Occipital lobe (tissue), 2 donors: ENCODE data around the gene ZHX3. TPM values are rescaled to one million over a fixed set of nuclear protein-coding genes. Genes with fewer than 3 reads are reported as not detected.

ENCODE experiments used
- DNase-seq: peaks from one replicate; lab custom pipeline; 2025; lab: John Stamatoyannopoulos, UW
- total RNA-seq: library from RNA; depleted of rRNA; stranded (reverse); fragments of >200 nt; gene quantifications from one replicate; pipeline ENCODE4 v1.2.3, GENCODE V29; 2014

Gene ZHX3
- total RNA-seq, 1 donor from 2014 or later, result 18.9 TPM

DNA sequence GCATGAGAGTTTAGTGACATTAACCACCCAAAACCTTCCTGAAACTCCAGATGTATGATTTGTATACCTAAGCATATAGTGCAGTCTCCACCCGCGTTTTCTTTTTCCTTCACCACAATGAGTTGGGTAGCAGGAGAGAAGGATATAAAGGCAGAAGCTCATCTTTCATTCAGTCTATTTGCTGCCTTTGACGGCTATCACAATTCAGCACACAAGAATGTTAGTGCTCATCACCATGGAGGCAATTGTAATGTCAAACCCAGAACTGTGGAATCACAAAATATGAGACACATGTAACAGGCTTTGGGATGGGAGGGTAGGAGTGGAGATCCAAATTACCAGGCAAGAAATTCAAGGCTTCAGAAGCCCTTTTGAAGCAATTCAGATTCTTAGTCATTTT, 17.6 kb downstream of the ZHX3 start:
- no peak for DNase-seq

DNA sequence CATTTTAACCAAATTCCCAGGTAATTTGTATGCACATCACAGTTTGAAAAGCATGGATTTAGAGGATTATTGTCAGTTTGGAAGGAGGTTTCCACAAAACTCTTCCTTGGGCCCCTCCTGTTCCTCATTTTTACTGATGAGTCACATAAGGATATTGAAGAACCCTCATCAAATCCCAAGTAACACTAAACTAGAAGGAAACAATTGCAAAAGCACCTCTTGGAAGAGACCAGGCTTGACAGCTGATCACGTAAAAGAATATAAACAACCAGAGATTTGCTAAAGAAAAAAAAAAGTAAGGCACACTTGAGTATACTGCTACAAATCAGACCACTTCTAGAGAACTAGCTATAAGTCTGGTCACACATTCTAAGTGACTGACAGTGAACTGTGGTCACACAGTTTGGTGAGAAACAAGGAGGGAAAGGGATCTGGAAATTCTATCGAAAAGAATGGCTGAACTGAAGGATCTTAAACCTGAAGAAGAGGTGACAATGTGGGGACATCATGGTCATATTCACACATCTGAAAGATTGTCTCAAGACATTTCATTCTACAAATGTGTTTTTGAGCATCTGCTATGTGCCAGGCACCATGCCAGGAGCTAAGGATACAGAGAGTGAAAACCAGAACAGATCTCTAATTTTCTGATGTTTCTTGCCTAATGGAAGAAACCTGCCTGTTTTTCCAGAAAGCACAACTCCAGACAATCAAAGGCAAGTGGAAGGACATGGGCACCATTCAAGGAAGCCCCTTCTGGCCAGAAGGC, 24.1 kb downstream of the ZHX3 start:
- peak; percentile 39 for DNase-seq

DNA sequence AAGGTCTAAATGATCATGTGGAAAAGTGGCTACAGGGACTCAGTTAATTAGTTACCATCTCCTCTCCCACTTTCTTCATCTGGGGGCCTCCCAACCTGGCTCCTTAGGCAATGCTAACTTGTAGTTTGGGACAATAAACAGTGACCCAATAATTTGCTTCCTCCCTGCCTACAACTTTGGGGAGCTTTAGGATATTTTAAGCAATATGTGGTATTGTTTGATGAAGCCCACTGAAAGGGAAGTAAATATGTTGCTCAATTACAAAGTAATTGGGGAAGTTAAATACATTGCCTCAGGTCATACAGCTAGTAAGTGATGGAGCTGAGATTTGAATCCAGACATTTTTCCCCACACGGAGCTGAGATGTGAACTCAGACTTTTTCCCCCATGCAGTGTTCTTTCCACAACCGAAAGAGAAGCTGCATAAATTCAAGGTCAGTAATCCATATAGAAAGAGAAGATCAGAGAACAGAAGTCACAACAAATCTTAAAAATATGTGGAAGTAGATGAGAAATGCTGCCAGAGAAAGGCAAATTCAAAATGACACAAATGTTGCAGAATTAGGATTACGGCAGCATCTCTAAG, 26.6 kb downstream of the ZHX3 start:
- DNase-seq, result no peak

DNA sequence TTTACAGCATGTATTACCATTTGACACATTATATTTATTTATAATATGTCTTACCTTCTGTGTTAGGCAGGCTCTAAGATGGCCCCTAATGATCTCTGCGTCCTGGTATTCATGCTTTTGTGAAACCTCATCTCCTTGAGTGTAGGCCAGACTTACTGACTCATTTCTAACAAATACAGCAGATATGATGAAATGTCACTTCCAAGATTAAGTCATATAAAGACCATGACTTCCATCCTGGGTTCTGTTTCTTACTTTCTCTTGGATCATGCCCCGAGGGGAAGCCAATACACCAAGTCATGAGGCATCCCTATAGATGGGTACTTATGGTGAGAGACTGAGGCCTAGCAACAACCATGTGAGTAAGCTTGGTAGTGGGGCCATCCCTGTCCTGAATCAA, 30.2 kb downstream of the ZHX3 start:
- DNase-seq, result no peak

DNA sequence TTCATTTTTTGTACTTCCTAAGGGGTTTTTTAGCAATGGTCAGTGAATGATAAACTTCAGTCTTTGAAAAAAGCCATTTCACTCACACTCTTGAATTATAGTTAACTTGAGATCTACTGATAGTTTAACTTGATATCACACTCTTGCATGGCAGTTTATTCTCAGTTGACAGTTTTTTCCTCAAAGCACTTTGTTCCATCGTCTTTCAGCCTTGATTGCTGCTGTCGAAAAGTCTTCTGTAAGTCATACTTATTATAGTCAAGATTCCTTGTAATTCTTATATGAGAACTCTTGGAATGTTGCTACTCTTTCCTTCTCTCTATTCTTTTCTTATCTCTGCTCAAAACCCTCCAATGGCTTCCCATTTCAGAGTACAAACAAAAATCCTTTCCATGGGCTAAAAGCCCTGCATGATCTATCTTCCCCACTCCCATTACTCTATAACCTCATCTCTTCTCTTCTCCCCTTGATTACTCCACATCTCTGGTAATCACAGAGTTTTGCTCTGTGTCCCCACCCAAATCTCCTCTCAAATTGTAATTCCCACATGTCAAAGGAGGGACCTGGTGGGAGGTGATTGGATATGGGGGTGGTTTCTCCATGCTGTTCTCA, 31.2 kb downstream of the ZHX3 start:
- no peak for DNase-seq

DNA sequence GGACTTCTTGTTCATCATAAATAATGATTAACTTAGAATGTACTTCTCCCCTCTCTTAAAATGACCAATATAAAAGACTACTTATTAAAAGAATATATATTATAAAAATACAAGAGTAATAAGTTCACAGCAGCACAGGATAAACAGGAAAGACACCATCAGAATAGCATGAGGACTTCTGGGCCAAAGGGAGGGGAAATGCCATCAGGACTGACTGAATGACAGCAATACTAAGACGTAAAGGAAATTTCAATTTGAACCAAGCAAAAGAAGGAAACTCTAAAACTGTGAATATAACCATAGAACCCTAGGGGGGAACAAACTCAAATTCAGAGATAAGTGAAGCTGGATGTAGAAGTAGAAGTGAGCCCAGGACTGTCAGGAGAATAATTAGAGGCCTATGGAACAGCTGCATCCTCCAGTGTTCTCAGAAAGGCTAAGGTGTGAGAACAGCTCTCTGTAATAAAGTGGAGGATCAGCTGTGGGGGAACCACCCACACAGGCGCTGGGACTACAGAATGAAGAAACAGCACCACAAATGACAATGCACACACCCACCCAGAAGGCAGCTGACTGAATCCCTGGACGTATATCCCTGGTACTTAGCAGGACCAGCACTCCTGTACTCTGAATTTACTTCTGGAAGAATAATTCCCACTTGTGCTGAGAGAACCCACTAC, 37.8 kb downstream of the ZHX3 start:
- peak; percentile 58 for DNase-seq

DNA sequence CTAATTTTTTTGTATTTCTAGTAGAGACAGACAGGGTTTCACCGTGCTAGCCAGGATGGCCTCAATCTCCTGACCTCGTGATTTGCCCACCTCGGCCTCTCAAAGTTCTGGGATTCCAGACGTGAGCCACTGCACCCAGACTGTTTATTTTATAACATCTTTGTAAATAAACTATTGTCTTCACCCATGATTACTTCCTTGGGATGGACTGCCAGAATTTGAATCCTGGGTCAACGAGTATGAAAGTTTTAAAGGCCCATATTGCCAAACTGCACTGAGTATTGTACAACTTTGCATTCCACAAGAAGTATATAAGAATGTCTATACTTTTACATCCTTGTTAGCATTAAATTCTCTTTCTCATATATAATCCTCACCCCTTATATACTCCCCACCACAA, 38.6 kb downstream of the ZHX3 start:
- no peak for DNase-seq

DNA sequence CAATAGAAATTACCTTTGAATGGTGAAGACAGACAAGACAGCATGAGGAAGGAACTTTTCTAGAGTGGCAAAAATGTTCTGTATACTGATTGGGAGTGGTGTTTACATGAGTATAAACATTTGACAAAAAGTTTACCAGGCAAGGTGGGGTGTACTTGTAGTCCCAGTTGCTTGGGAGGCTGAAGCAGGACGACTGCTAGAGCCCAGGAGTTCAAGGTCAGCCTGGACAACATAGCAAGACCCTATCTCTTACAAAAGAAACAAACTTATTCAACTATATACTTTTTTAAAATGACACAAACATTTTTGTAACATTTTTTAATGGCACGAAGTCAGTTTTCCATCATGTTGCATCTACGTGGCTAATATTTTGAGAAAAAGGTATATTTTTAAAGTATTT, 40.5 kb downstream of the ZHX3 start:
- no peak for DNase-seq

DNA sequence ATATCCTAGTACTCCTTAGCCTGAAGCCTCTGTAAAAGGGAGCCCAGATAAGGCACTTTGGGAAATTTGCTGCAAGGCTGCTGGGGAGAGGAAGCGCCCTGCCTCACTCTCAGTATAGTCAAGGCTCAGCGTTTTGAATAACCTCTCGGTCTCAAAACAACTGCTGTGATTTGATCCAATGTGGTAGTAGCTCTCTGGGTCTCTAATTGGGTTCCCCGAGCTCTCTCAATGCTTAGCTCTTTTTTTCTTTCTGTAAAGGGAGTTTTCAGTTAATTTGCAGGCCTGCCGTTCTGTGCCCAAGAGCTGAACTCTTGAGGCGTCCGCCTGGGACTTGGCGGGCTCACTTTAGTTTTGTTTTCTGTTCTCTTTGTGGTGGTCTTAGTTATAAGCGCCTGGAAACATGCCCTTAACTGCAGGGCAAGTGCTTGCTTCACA, 41.2 kb downstream of the ZHX3 start:
- DNase-seq, result no peak

DNA sequence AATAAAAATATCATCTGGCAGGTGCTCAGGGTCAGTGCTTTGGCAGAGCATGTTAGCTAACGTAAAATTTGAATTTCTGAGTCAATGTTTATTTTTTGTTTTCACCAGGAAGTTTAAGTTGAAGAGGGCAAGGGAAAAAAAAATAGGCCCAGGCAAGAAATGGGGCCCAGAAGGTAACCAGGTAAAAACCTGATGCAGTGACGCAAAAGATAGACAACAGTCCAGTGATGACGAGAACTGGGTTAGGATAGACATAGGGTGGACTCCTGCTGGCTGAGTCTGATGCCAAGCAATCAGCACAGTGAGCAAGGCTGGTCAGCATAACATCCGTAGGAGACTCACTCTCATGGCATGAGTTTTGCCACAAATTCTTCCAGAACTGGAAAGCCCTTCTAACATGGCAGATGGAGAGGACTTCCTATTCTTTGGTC, 42.2 kb downstream of the ZHX3 start:
- DNase-seq, result no peak

DNA sequence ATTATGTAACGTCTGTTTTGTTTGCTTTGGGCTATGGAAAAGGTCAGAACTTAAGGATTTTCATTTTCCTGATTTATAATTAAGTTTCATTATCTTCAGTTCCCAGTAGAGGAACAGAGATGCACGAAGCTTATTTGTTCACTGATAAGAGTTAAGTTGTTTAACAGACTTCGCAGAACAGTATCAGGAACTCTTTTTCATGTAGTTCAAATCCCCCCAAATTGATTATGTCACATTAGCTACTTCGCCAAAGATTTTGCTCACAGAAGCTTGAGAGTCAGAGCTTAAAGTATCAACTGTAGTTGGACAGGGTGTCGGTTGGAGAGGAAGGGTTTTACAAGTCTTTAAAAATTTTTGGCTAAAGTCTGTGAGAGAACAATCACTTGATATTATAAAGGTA, 43.4 kb downstream of the ZHX3 start:
- DNase-seq, result no peak

DNA sequence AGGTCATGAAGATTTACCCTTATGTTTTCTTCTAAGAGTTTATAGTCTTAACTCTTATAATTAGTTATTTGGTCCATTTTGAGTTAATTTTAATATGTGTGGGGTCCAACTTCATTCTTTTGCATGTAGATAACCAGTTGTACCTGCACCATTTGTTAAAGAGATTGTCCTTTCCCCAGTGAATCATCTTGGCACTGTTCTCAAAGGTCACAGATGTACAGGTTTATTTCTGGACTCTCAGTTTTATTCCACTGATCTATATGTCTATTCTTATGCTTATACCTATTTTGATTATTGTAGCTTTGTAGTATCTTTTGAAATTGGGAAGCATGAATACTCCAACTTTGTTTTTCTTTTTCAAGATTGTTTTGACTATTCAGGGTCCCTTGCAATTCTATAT, 44.1 kb downstream of the ZHX3 start:
- no peak for DNase-seq

DNA sequence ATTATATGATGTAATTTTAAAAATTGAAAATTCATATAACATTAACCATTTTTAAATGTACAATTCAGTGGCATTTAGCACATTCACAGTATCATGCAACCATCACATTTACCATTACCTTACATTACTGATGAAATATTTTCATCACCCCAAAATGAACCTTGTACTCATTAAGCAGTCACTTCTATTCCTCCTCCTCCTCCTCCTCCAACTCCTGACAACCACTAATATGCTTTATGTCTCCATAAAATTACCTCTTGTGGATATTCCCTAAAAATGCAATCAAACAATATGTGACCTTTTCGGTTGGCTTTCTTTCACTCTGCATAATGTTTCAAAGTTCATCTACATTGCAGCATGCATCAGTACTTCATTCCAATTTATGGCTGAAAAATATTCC, 45.2 kb downstream of the ZHX3 start:
- no peak for DNase-seq

DNA sequence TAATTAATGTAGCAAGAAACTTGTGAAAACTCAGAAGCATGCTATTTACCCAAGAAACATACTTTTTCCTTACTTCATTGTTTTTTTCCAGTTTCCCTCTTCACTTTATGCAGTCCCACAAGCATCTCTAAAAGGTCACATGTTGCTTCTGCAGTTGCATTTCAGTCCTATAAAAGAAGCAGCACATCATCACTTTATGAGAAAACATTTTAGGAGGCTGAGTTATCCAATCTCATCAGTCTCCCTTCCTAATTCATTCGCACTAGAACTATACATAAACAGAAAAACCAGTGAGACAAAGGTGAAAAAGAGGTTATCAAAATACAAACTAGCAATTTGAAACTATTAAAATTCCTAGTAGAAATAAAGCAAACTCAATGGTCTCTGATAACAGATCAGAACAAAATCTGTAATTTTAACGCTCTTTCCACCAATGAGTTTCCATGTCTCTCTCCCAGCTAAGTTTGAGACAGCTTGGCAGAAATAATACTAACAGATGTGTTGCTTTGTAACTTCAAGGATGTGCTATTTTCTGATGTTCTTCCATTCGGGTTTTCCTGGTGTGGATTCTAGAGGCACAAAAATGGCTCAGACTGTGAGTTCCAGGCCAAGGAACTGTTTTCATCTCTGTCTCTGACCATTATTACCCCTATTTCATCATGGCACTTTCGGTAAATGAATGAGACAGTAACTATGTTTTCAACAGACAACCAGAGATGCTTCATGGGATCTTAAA, 48.4 kb downstream of the ZHX3 start:
- DNase-seq, result no peak

DNA sequence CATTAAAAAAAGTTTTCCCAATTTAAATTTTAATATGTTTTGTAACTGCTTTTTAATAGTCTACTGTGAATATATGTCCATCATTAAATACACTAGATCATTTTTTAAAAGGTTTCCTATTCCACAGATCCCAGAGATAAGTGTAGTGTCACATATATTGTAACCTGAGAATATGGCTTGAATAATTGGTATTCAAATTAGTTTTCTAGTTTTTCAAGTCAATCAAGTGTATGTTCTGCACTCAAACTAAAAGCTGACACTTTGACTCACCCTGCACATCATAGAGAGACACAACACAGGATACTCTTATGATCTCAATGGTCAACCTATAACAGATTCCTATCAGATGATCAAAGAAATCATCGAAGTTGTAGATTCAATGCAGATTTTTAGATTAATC, 49.1 kb downstream of the ZHX3 start:
- no peak for DNase-seq

DNA sequence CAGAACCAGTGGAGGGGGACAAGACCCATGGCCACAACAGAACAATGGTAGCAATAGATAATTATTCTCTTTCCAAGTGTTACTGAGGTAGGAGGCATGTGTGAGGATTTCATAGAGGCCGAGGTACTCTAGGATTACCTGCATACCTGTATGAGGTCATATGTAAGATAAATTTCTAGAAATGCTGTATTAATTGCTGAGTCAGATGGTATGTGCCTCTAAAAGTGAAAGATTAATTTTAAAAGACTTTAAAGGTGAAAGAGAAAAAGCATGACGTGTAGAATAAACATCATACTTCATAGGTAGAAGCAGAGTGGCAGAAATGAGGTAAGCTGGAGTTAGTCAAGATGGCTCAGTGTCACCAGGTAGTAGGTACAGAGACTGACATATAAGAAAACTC, 51.6 kb downstream of the ZHX3 start:
- no peak for DNase-seq

DNA sequence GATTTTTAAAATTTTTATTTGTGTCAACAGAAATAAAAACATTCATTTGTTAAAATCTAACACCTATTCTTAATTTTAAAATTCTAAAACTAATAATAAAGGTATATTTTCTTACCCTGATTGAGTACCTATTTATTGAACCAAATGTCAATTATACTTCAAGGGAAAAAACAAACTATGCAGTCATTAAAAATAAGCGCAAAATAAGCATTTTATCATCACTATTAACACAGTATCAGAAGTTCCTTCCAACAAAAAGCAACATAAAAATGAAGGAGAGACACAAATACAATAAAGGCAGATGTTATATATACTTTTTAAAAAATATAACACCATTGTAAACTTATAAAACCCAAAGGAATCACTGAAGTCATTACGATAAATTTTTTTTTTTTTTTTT, 52.7 kb downstream of the ZHX3 start:
- DNase-seq, result no peak

DNA sequence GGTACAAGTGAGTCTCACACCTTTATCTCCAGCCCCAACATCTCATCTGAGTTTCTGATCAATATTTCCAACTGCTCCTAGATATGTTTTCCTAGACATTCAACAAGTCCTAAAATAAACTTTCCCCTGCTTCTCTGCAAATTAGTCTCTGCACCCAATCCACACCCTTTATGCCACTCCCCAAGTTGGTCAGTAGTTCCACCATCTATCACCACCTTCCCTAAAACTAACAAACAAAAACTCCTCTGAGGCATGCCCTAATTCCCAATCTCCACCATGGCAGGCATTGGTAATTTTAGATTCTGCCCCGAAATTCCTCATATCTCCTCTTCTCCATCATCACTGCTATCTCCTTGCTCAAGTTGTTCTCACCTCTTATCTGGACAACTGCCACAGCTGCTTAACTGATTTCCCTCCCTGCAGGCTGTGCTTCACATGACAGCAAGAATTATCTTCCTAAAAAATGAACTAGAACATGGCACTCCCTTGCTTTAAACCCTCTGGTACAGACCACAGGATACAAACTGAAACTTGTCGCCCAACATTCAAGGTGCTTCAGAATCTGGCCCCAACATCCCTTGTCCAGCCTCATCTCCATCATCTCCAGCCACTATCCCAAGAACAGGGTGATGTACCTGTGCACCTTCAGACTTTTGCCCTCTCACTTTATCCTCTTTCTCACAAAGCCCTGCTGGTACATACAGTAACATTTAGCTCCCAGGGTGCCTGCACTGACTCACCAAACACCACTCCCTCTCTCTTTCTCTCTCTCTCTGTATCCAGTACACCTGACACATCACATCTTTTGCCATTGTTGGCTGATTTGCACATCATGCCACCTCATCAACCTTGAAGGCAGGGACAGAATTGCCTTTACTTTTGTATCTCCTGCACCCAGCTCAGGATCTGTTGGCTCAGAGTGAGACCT, 55.5 kb downstream of the ZHX3 start:
- no peak for DNase-seq

DNA sequence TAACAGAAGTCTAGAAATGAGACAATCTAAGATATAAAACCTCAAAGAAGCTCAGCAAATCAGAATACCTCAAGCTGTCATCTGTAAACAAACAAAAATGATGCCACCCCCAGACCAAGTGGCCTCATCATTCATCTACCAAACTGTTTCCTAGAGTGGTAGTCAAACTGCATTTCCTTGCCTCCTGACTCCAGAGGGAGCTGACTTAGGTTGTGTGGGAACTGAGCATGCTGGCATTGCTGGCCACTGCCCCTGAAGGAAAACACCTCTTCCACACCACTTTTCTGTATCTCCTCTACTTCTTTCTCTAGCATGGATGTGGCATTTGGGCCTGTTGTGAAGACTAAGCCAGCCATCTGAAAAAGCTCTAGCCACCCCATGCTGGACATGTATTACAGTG, 56.3 kb downstream of the ZHX3 start:
- no peak for DNase-seq

DNA sequence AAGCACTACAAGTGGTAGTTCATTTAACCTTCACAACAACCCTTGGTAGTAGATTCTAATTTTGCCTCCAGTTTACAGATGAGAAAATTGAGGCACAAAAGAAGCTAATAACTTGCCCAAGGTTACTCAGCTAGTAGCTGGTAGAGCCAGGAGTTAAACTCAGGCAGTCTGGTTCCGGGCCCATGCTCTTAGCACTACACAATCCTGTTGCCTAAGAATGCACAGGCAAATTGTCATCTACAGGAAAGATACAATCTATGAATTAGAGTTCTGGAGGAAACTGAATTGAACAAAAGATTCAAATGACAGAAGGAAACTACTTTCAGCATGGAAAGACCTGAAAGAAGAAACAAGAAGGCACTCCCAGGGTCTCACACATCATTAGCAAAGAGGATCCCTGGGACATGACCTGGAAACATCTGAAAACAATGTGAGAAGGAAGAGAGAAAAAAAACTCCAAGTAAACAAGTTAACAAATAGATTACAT, 56.8 kb downstream of the ZHX3 start:
- DNase-seq, result no peak
